HL-60 (cell line): ENCODE results near the gene ABCC4.

ENCODE experiments used
- CTCF ChIP-seq: IDR thresholded peaks from one replicate; pipeline ENCODE4 v1.5.1; 2011; ENCODE audit warnings: low read length, control low read depth, inconsistent platforms; ENCODE audit not compliant: insufficient read depth
- REST ChIP-seq: IDR thresholded peaks from 2 replicates; pipeline ENCODE4 v1.6.1; 2012; ENCODE audit warnings: low read depth; ENCODE audit not compliant: insufficient replicate concordance

- TF ChIP-seq CTCF (no peak), REST (no peak)
These were observed 78.6 kb downstream of the ABCC4 start for GRCh38 chr13:95222733-95223018.
